ENCODE measurements around the gene GNAO1. TPM values are rescaled to one million over a fixed set of nuclear protein-coding genes. Genes with fewer than 3 reads are reported as not detected.

GNAO1 gene
- total RNA-seq, 4 donors from 2014 or later = 2.7 to 12.9 (median 6.1) TPM

DNA sequence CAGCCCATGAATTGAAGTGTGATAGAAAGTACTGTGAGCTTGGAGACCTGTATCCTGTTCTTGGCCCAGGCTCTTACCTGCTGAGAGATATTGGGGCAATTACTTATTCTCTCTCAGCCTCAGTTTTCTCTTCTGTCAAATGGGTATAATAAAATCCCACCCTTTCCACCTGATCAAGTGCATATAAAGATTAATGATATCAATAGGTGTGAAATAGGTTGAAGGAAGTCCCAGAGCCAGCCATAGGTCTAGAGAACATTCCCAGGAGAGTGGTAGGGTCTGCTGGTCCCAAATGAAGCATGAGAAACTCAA lies 81.2 kb downstream of the GNAO1 start:
- Histone ChIP-seq H3K36me3 (no peaks in the 10 kb centered on the region), H3K9me3 (no peaks in the 10 kb centered on the region), H3K4me3 (no peak overlapping the region), H3K27ac (no peak overlapping the region), H3K27me3 (no peaks in the 10 kb centered on the region), H3K4me1 (no peaks in the 10 kb centered on the region)
- DNase-seq (ENCODE audit: low spot score in 2 of 2) = no peak
- TF ChIP-seq, protein P1, sequence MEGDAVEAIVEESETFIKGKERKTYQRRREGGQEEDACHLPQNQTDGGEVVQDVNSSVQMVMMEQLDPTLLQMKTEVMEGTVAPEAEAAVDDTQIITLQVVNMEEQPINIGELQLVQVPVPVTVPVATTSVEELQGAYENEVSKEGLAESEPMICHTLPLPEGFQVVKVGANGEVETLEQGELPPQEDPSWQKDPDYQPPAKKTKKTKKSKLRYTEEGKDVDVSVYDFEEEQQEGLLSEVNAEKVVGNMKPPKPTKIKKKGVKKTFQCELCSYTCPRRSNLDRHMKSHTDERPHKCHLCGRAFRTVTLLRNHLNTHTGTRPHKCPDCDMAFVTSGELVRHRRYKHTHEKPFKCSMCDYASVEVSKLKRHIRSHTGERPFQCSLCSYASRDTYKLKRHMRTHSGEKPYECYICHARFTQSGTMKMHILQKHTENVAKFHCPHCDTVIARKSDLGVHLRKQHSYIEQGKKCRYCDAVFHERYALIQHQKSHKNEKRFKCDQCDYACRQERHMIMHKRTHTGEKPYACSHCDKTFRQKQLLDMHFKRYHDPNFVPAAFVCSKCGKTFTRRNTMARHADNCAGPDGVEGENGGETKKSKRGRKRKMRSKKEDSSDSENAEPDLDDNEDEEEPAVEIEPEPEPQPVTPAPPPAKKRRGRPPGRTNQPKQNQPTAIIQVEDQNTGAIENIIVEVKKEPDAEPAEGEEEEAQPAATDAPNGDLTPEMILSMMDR (IDR thresholded peaks at IDR 0.05) = no peak
- TF ChIP-seq POLR2A (IDR thresholded peaks at IDR 0.05) (no peak), EP300 (IDR thresholded peaks at IDR 0.05) (no peak)

DNA sequence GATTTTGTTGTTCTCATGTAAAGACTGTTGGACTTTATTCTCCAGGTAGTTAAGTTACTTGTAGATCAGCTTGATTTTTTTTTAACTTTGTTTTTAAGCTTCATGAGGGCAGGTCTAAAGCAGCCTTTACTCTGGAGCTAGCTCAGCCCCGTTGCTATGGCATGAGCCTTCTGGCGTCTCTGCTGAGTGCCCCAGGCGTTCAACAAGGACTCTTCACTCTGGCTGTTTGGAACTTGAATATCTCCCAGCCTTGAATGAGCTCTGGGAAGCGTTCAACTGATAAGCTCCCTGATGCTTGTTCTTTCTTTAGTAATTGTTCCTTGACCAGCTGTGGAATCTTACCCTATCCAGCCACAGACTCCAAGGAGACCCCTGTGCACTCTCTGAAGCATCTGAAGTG lies 82.3 kb downstream of the GNAO1 start:
- Histone ChIP-seq H3K4me1 (no peaks in the 10 kb centered on the region), H3K27me3 (no peaks in the 10 kb centered on the region), H3K9me3 (no peaks in the 10 kb centered on the region), H3K27ac (no peak overlapping the region), H3K4me3 (no peak overlapping the region), H3K36me3 (no peaks in the 10 kb centered on the region)
- TF ChIP-seq, protein P1 (IDR thresholded peaks at IDR 0.05) = no peak
- no peak for TF ChIP-seq EP300 (IDR thresholded peaks at IDR 0.05)
- no peak for TF ChIP-seq POLR2A (IDR thresholded peaks at IDR 0.05)
- DNase-seq (ENCODE audit: low spot score in 2 of 2) = no peak
- WGBS, 2 donors = 83 to 87% methylated on average over 4 of the region's 4 CpGs

DNA sequence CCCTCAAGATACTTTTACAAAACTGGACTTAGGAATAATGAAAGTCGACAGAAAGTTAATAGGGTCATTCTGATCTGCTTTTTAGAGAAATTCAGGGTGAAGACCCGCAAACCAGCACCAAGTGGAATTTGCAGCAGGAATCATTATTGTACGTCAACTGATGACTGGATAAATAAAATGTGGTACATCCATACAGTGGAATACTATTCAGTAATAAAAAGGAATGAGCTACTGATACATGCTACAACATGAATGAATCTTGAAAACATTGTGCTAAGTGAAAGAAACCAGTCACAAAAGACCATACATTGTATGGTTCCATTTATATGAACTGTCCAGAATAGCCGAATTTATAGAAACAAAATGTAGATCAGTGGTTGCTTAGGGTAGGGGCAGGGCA lies 83.1 kb downstream of the GNAO1 start:
- no peak overlapping the region for H3K4me3 ChIP-seq
- no peak for TF ChIP-seq EP300 (IDR thresholded peaks at IDR 0.05)
- TF ChIP-seq, protein P1 (IDR thresholded peaks at IDR 0.05) = no peak
- TF ChIP-seq POLR2A (IDR thresholded peaks at IDR 0.05) = no peak
- no peaks in the 10 kb centered on the region for H3K27me3 ChIP-seq
- no peaks in the 10 kb centered on the region for H3K36me3 ChIP-seq
- no peaks in the 10 kb centered on the region for H3K4me1 ChIP-seq
- H3K27ac ChIP-seq = no peak overlapping the region
- no peaks in the 10 kb centered on the region for H3K9me3 ChIP-seq
- WGBS, 2 donors = 93 to 95% methylated on average over 4 of the region's 4 CpGs
- DNase-seq (ENCODE audit: low spot score in 2 of 2) = no peak

DNA sequence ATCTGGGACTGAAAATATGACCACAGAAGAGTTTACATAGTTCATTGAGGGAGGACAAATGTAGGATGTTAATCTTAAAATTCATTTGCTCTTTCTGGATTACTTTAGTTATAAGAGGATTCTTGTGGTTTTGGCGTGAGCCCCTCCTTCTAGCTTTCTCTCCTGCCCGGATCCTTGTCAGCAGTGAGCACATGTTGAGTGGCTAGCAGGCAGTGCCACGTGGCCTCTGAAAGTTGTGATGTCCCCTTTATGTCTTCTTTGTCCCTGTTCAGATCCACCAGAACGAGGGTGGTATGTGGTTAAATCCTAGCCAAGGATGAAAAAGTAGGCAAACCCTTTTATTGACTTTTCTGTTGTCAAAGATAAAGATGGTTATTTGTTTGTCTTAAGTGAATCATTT lies 83.8 kb downstream of the GNAO1 start:
- H3K4me3 ChIP-seq = no peak overlapping the region
- H3K4me1 ChIP-seq = no peaks in the 10 kb centered on the region
- 73 to 77% methylated on average over 4 of the region's 4 CpGs for WGBS, 2 donors
- no peaks in the 10 kb centered on the region for H3K36me3 ChIP-seq
- no peak overlapping the region for H3K27ac ChIP-seq
- DNase-seq (ENCODE audit: low spot score in 2 of 2) = no peak
- no peaks in the 10 kb centered on the region for H3K9me3 ChIP-seq
- TF ChIP-seq EP300 (IDR thresholded peaks at IDR 0.05) (no peak), POLR2A (IDR thresholded peaks at IDR 0.05) (no peak)
- TF ChIP-seq, protein P1 (IDR thresholded peaks at IDR 0.05) = no peak
- no peaks in the 10 kb centered on the region for H3K27me3 ChIP-seq

DNA sequence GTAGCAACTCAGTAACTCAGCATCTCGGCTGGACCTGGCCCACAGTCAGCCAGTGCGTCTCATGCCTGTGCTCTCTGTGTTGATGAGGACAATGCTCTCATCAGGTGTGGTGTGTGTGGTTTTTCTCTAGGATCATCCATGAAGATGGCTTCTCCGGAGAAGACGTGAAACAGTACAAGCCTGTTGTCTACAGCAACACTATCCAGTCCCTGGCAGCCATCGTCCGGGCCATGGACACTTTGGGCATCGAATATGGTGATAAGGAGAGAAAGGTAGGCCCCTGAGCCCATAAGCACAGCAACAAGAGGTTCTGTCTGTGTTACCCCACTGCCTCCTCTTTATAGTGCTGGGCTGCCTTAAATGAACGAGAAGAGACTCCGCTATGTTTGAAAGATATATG lies 84.5 kb downstream of the GNAO1 start:
- no peak for DNase-seq (ENCODE audit: low spot score in 2 of 2)
- WGBS, 2 donors = 93 to 94% methylated on average over 9 of the region's 9 CpGs
- no peak overlapping the region for H3K4me3 ChIP-seq
- H3K4me1 ChIP-seq = no peaks in the 10 kb centered on the region
- TF ChIP-seq EP300 (IDR thresholded peaks at IDR 0.05) (no peak), POLR2A (IDR thresholded peaks at IDR 0.05) (no peak)
- TF ChIP-seq, protein P1 (IDR thresholded peaks at IDR 0.05) = no peak
- no peaks in the 10 kb centered on the region for H3K36me3 ChIP-seq
- no peaks in the 10 kb centered on the region for H3K27me3 ChIP-seq
- no peak overlapping the region for H3K27ac ChIP-seq
- no peaks in the 10 kb centered on the region for H3K9me3 ChIP-seq
